Measurements from ENCODE around the gene CSF1R. TPM values are rescaled to one million over a fixed set of nuclear protein-coding genes. Genes with fewer than 3 reads are reported as not detected.

Gene CSF1R
- total and polyA plus RNA-seq, 7 donors = 1.2 to 20.0 (median 4.2) TPM

DNA sequence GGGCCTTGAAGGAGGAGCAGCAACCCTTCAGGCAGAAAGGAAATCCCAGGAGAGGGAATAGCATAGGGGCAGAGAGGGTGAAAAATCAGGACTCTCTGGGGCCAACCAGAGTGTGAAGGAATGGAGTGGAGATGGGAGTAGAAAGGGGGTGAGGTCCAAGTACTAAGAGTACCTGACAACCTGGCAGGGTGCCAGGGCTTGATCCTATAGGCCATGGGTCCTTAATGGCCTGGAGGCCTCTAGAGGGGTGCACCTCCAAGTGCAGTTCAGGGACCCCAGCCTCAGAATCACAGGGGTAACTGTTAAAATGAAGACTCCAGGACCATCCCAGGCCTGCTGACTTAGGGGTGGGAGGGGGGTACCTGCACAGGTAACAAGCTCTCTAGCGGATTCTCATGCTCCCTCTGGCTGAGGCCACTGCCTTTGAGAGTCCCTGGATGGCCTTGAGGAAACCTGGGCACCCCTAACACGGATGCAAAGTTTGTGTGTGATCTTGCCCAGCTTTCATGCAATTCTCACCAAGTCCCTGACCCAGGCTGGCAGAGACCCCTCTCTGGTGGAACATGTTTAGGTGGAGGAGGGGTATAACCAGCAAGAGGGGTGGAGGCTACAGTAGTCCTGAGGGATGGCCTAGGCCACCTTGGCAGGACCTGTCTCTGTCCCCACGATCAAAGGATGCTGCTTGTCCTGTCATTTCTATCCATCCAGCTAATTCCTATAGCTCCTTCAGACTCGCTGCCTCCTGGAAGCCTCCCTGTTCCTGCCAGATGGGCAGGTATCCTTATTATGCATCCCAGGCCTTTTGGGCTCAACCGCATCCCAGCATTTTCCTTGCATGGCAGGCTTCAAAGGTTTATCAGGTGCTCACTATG, 17.6 kb upstream of the CSF1R start:
- Histone ChIP-seq H3K4me1 (no peaks in the 10 kb centered on the region), H3K9me3 (no peaks in the 10 kb centered on the region), H3K4me3 (no peak overlapping the region), H3K27me3 (ENCODE audit: insufficient read depth in 3 of 3, low read length in 2 of 3) (no peaks in the 10 kb centered on the region), H3K36me3 (ENCODE audit: insufficient read depth in 1 of 2, low read depth in 1 of 2) (no peaks in the 10 kb centered on the region), H3K27ac (no peak overlapping the region)
- no peak for DNase-seq
- no peak for ATAC-seq
- 76 to 91% (median 84%) methylated on average over 5 of the region's 5 CpGs for WGBS, 3 donors
- TF ChIP-seq, protein P1, sequence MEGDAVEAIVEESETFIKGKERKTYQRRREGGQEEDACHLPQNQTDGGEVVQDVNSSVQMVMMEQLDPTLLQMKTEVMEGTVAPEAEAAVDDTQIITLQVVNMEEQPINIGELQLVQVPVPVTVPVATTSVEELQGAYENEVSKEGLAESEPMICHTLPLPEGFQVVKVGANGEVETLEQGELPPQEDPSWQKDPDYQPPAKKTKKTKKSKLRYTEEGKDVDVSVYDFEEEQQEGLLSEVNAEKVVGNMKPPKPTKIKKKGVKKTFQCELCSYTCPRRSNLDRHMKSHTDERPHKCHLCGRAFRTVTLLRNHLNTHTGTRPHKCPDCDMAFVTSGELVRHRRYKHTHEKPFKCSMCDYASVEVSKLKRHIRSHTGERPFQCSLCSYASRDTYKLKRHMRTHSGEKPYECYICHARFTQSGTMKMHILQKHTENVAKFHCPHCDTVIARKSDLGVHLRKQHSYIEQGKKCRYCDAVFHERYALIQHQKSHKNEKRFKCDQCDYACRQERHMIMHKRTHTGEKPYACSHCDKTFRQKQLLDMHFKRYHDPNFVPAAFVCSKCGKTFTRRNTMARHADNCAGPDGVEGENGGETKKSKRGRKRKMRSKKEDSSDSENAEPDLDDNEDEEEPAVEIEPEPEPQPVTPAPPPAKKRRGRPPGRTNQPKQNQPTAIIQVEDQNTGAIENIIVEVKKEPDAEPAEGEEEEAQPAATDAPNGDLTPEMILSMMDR (IDR thresholded peaks at IDR 0.05) = no peak
- intact Hi-C loops (cut with DNase I) = loop anchor here in 1 of 2 donors (10.0 kb wide), 1 partner anchor 671 kb away; the partner anchor contains the start of gene SMIM3

DNA sequence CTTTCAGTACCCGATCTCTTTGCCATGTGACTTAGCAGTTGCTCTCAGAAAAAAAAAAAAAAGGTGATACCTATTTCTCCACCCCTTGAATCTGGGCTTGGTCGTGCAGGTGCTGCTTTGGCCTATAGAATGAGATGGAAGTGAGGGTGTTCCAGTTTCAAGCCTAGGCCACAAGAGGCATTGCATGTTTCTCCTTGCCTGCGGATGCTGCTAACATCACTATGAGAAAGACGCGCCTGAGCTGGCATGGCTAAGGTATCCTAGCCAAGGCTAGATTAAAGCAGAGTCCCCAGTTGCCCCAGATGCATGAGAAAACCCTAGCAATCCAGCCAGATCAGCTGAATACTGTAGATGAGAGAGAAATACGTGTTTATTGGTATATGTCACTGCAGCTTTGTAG, 14.7 kb upstream of the CSF1R start:
- H3K4me3 ChIP-seq = no peak overlapping the region
- DNase-seq (no peak), ATAC-seq (no peak)
- TF ChIP-seq, protein P1 (IDR thresholded peaks at IDR 0.05) = no peak
- H3K9me3 ChIP-seq = no peaks in the 10 kb centered on the region
- H3K36me3 ChIP-seq (ENCODE audit: insufficient read depth in 1 of 2, low read depth in 1 of 2) = no peaks in the 10 kb centered on the region
- no peak overlapping the region for H3K27ac ChIP-seq
- 72 to 82% (median 81%) methylated on average over 6 of the region's 6 CpGs for WGBS, 3 donors
- H3K27me3 ChIP-seq (ENCODE audit: insufficient read depth in 3 of 3, low read length in 2 of 3) = no peaks in the 10 kb centered on the region
- H3K4me1 ChIP-seq = no peaks in the 10 kb centered on the region
- intact Hi-C loops (cut with DNase I) = loop anchor here in 1 of 2 donors (10.0 kb wide), 1 partner anchor 674 kb away; the partner anchor contains the start of gene SMIM3

DNA sequence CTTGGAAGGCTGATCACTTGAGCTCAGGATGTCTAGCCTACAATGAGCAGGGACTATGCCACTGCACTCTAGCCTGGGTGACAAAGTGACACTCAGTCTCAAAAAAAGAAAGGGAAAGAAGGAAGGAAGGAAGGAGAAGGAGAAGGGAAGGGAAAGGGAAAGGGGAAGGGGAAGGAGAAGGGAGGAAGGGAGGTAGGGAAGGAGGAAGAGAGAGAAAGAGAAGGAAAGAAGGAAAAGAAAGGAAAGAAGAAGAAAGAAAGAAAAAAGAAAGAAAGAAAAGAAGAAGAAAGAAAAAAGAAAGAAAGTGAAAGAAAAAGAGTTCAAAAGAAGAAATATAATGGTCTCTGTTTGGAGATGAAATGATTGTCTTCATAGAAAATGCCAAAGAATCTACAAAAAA, 10.8 kb upstream of the CSF1R start:
- H3K27me3 ChIP-seq (ENCODE audit: insufficient read depth in 3 of 3, low read length in 2 of 3) = peaks cover 0 to 2% (median 0%) of the 10 kb centered on the region in 3 donors
- H3K36me3 ChIP-seq (ENCODE audit: insufficient read depth in 1 of 2, low read depth in 1 of 2) = no peaks in the 10 kb centered on the region
- DNase-seq (no peak), ATAC-seq (no peak)
- no peak overlapping the region for H3K27ac ChIP-seq
- TF ChIP-seq, protein P1 (IDR thresholded peaks at IDR 0.05) = no peak
- no peaks in the 10 kb centered on the region for H3K9me3 ChIP-seq
- H3K4me3 ChIP-seq = no peak overlapping the region
- intact Hi-C loops (cut with DNase I) = no loop called here
- H3K4me1 ChIP-seq = no peaks in the 10 kb centered on the region

DNA sequence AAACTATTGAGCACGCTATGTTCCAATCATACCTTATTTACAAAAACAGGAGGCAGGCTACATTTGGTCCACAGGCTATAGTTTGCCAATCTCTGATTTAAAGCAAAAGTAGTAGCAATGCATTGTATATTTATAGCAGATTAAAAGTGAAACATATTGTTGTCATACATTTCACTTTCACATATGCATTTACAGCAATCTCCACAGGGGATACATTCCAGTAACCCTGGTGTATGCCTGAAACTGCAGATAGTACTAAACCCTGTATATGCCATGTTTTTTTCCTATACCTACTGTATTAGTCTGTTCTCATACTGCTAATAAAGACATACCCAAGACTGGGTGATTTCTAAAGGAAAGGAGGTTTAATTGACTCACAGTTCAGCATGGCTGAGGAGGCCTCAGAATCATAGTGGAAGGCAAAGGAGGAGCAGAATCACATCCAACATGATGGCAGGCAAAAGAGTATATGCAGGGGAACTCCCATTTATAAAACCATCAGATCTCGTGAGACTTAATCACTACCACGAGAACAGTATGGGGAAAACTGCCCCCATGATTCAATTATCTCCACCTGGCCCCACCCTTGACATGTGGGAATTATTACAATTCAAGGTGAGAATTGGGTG, 5.9 kb upstream of the CSF1R start:
- DNase-seq (no peak), ATAC-seq (no peak)
- Histone ChIP-seq H3K27ac (no peak overlapping the region), H3K36me3 (ENCODE audit: insufficient read depth in 1 of 2, low read depth in 1 of 2) (no peaks in the 10 kb centered on the region), H3K27me3 (ENCODE audit: insufficient read depth in 3 of 3, low read length in 2 of 3) (peaks cover 0 to 2% (median 0%) of the 10 kb centered on the region in 3 donors), H3K9me3 (no peaks in the 10 kb centered on the region), H3K4me3 (no peak overlapping the region), H3K4me1 (no peaks in the 10 kb centered on the region)
- 78 to 82% (median 80%) methylated on average over 3 of the region's 3 CpGs for WGBS, 3 donors
- intact Hi-C loops (cut with DNase I) = no loop called here
- TF ChIP-seq, protein P1 (IDR thresholded peaks at IDR 0.05) = no peak

Measured in psoas muscle (tissue), 8 donors.